Peyer's patch (tissue), 4 donors: ENCODE results near the gene MAPK8IP2. TPM values are rescaled to one million over a fixed set of nuclear protein-coding genes. Genes with fewer than 3 reads are reported as not detected.

Experiments
- DNase-seq, 3 donors: peaks; one replicate each; pipeline ENCODE4 v3.0.0-alpha.2; 2017 to 2019
- H3K27ac ChIP-seq, 4 donors: fragments of 200-600 bp; sonication (generic); one replicate each; pipeline ENCODE4 v1.5.1; 2016 to 2019
- H3K27me3 ChIP-seq, 2 donors: fragments of 200-600 bp; sonication (generic); one replicate each; pipeline ENCODE4 v1.5.1; 2019
- H3K36me3 ChIP-seq, 3 donors: fragments of 200-600 bp; sonication (generic); one replicate each; pipeline ENCODE4 v1.5.1; 2016 to 2019
- H3K4me1 ChIP-seq, 4 donors: fragments of 200-600 bp; sonication (generic); one replicate each; pipeline ENCODE4 v1.5.1; 2016 to 2019
- H3K4me3 ChIP-seq, 4 donors: fragments of 200-600 bp; sonication (generic); 1 replicate in 3 of 4; 2 replicates in 1 of 4; pipeline ENCODE4 v1.5.1; 2016 to 2019; ENCODE audit warnings: mild to moderate bottlenecking in 1 of 4
- H3K9me3 ChIP-seq, 4 donors: fragments of 200-600 bp; sonication (generic); one replicate each; pipeline ENCODE4 v1.5.1; 2016 to 2019; ENCODE audit warnings: mild to moderate bottlenecking in 1 of 4
- CTCF ChIP-seq, 6 experiments: fragments of 450-650 bp in 4 of 6; fragments of 200-600 bp in 2 of 6; sonication (generic) in 1 of 6; IDR thresholded peaks; one replicate each; pipeline ENCODE4 v1.5.1; 2017 to 2019; ENCODE audit warnings: antibody characterized with exemption in 6 of 6, mild to moderate bottlenecking in 3 of 6, moderate library complexity in 1 of 6
- POLR2A ChIP-seq, 2 donors: fragments of 450-650 bp; IDR thresholded peaks; one replicate each; pipeline ENCODE4 v1.5.1; 2017; ENCODE audit warnings: antibody characterized with exemption in 2 of 2, mild to moderate bottlenecking in 2 of 2, moderate library complexity in 2 of 2
- total RNA-seq, 4 donors: library from RNA; depleted of rRNA; stranded (reverse); fragments of >200 nt; gene quantifications; one replicate each; pipeline ENCODE4 v1.1.0, GENCODE V29; 2016

The MAPK8IP2 gene
- total RNA-seq, 4 donors from 2014 or later = 0.66 to 1.2 (median 0.83) TPM; not detected in 1

GRCh38 chr22:50576070-50576469, 24.5 kb upstream of the MAPK8IP2 start:
- H3K27ac ChIP-seq = no peak overlapping the region
- no peaks in the 10 kb centered on the region for H3K9me3 ChIP-seq
- H3K36me3 ChIP-seq = peaks cover 0 to 14% (median 0%) of the 10 kb centered on the region in 3 donors
- TF ChIP-seq CTCF (IDR thresholded peaks at IDR 0.05) (peak in 3 of 6 experiments; percentile 40 to 60 (median 53)), POLR2A (IDR thresholded peaks at IDR 0.05) (no peak)
- H3K4me1 ChIP-seq = peaks cover 0 to 16% (median 0%) of the 10 kb centered on the region in 4 donors
- no peaks in the 10 kb centered on the region for H3K27me3 ChIP-seq
- no peak overlapping the region for H3K4me3 ChIP-seq
- peak in 1 of 3 donors; percentile 55 for DNase-seq

DNA sequence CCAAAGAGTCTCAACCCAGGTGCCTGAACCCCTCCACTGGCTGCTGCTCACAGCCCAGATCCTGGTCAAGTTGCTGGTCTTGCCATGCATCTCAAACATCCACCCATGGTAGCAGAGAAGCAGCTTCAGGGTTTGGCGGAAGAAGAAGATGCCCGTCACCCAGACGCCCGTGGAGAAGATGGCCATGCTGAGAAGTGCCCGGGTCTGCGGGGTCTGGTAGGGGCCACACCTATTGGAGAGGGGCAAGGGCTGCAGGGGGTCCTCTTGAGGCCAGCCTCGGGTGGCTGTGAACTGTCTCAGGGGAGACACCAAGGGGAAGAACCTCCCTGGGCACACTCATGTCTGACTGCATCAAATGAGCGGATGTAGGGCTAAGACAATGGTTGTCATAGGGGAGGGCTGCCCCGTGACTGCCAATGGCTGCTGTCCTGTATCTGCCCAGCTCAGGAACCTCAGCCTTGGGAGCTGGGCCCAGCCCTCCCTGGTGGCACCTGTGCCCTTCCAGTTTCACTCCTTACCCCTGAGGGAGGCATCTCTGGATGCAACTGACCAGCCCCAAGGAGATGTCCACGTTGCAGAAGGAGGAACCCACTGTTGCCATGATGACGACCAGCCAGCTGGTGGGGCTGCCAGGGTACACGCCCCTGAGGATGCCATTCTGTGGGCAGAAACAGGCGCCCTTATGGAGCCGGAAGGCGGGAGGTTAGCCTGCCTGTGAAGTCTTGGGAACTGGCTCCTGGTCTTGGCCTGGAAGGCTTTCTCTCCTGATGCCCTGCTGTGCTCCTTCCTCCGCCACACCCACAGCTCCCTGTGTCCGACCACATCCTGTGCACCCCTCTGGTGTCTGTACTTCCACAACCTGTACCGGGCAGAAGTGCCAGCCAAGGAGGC, 23.5 kb upstream of the MAPK8IP2 start:
- Histone ChIP-seq H3K27ac (no peak overlapping the region), H3K4me1 (peaks cover 0 to 26% (median 3%) of the 10 kb centered on the region in 4 donors), H3K4me3 (no peak overlapping the region), H3K9me3 (no peaks in the 10 kb centered on the region), H3K36me3 (peaks cover 0 to 6% (median 0%) of the 10 kb centered on the region in 3 donors), H3K27me3 (no peaks in the 10 kb centered on the region)
- no peak for DNase-seq
- TF ChIP-seq POLR2A (IDR thresholded peaks at IDR 0.05) (no peak), CTCF (IDR thresholded peaks at IDR 0.05) (no peak)

- Histone ChIP-seq H3K36me3 (no peaks in the 10 kb centered on the region), H3K4me1 (peaks cover 0 to 26% (median 3%) of the 10 kb centered on the region in 4 donors), H3K4me3 (peak overlapping the region in 1 of 4 donors; percentile 29), H3K27ac (no peak overlapping the region), H3K9me3 (no peaks in the 10 kb centered on the region), H3K27me3 (no peaks in the 10 kb centered on the region)
- no peak for TF ChIP-seq CTCF (IDR thresholded peaks at IDR 0.05)
- no peak for TF ChIP-seq POLR2A (IDR thresholded peaks at IDR 0.05)
- DNase-seq = peak in 1 of 3 donors; percentile 44
Observed at GRCh38 chr22:50577697-50577986, 23.0 kb upstream of the MAPK8IP2 start.

DNA sequence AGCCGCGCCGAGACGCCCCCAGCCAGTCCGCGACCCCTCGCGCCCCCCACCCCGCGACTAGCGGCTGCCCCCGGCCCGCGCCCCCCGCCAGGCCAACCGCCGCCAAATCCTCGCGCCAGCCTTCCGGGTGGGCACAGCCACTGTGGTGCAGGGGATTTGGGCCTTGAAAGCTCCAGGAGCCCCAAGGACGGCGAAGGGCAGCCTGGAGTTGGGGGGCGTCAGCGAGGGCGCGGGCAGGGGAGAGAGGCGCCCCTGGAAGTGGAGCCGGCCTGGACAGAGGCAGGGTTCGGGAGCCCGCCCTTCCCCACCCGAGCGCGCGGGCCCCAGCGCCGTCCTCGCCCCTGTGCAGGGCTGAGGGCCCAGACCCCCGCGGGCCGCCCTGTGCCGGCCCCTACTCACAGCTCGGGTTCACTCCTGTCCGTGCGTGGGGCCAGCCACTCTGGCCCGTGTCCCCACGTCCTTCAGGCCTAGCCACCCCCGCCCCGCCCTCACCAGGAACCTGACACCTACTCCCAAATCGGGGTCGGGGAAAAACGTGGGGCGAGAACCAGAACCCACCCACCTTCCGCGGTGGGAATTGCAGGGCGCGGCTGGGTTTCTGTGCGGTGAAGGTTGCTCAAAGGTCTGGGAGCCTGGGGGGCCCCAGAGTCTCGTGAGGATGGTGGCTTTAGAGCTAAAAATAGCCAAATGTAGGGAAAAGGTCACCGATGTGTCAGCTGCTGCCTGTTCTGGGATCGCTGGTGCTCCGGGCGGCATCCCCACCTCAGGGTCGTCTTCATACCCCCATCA, 22.4 kb upstream of the MAPK8IP2 start, which contains the start of gene CPT1B:
TSS of gene CPT1B (minus strand) at position 441 of the 789 bp plus-strand sequence. CDS start 512 bp downstream, outside the sequence.
- peak within 1 kb of the TSS in 1 of 4 donors; percentile 52 for H3K27ac ChIP-seq
- TF ChIP-seq CTCF (IDR thresholded peaks at IDR 0.05) (no peak), POLR2A (IDR thresholded peaks at IDR 0.05) (no peak)
- no peaks in the 10 kb centered on the region for H3K9me3 ChIP-seq
- peak within 1 kb of the TSS in 2 of 4 donors; percentile 29 to 30 for H3K4me3 ChIP-seq
- H3K36me3 ChIP-seq = no peaks in the 10 kb centered on the region
- peak in 2 of 3 donors; percentile 46 to 50 for DNase-seq
- peaks cover 0 to 26% (median 3%) of the 10 kb centered on the region in 4 donors for H3K4me1 ChIP-seq
- no peaks in the 10 kb centered on the region for H3K27me3 ChIP-seq

- no peaks in the 10 kb centered on the region for H3K27me3 ChIP-seq
- DNase-seq = peak in 1 of 3 donors; percentile 41
- H3K4me3 ChIP-seq = peak overlapping the region in 1 of 4 donors; percentile 29
- TF ChIP-seq CTCF (IDR thresholded peaks at IDR 0.05) = no peak
- TF ChIP-seq POLR2A (IDR thresholded peaks at IDR 0.05) = no peak
- H3K9me3 ChIP-seq = no peaks in the 10 kb centered on the region
- H3K4me1 ChIP-seq = peaks cover 0 to 33% (median 3%) of the 10 kb centered on the region in 4 donors
- H3K27ac ChIP-seq = peak overlapping the region in 1 of 4 donors; percentile 52
- H3K36me3 ChIP-seq = no peaks in the 10 kb centered on the region
Observed at GRCh38 chr22:50578776-50579310, 21.8 kb upstream of the MAPK8IP2 start.
